ENCODE data around the gene HMGCL.

Gene HMGCL

DNA sequence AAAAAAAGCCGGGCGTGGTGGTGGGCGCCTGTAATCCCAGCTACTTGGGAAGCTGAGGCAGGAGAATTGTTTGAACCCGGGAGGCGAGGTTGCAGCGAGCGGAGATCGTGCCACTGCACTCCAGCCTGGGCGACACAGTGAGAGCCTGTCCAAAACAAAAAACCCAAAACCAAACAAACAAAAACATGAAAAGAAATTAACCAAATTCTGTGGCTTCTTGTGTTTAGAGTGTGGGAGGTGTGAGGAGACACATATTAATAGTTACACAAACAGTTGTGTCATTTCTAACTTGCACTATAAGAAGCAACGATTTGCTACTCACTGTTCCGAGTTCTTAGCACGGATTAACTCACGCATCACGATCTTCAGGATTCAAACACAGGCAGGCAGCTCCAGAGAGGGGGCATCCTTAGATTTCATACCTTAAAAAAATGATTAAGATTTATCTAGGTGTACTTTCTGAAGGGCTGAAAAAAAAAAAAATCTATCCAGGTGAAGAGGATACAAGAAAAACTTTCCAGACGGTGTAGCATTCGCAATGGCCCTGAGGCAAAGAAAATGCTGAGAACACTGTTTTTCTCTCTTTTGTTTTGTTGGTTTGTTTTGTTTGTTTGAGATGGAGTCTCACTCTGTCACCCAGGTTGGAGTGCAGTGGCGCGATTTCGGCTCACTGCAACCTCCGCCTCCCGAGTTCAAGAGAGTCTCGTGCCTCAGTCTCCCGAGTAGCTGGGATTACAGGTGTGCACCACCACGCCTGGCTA, 713 bp upstream of the HMGCL start:
- H3K4me3 ChIP-seq (ENCODE audit: low read depth, low read length), result peak overlapping the region; percentile 93
- no peak for DNase-seq (ENCODE audit: low read depth)
- TF ChIP-seq, protein P1, sequence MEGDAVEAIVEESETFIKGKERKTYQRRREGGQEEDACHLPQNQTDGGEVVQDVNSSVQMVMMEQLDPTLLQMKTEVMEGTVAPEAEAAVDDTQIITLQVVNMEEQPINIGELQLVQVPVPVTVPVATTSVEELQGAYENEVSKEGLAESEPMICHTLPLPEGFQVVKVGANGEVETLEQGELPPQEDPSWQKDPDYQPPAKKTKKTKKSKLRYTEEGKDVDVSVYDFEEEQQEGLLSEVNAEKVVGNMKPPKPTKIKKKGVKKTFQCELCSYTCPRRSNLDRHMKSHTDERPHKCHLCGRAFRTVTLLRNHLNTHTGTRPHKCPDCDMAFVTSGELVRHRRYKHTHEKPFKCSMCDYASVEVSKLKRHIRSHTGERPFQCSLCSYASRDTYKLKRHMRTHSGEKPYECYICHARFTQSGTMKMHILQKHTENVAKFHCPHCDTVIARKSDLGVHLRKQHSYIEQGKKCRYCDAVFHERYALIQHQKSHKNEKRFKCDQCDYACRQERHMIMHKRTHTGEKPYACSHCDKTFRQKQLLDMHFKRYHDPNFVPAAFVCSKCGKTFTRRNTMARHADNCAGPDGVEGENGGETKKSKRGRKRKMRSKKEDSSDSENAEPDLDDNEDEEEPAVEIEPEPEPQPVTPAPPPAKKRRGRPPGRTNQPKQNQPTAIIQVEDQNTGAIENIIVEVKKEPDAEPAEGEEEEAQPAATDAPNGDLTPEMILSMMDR (IDR thresholded peaks at IDR 0.05; ENCODE audit: control insufficient read depth, extremely low read depth, insufficient read depth), result no peak

DNA sequence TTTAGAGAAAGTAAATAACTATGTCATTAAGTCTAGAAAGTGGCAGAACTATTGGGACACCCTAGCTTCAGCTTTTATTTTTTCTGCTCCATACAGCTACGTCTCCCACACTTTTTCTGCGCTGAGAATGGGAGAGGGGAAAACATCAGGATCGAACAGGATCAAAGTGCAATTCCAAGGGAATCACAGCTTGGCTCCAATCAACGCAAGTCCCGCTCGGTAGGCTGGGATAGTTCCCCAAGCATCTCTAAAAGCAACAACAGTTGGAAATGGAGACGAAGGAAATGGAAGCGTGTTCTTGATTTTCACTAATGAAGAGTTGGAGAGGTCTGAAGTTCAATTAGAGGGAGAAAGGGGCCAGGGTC, 536 bp downstream of the HMGCL start:
- peak overlapping the region; percentile 93 for H3K4me3 ChIP-seq (ENCODE audit: low read depth, low read length)
- TF ChIP-seq, protein P1 (IDR thresholded peaks at IDR 0.05; ENCODE audit: control insufficient read depth, extremely low read depth, insufficient read depth), result no peak
- no peak for DNase-seq (ENCODE audit: low read depth)

DNA sequence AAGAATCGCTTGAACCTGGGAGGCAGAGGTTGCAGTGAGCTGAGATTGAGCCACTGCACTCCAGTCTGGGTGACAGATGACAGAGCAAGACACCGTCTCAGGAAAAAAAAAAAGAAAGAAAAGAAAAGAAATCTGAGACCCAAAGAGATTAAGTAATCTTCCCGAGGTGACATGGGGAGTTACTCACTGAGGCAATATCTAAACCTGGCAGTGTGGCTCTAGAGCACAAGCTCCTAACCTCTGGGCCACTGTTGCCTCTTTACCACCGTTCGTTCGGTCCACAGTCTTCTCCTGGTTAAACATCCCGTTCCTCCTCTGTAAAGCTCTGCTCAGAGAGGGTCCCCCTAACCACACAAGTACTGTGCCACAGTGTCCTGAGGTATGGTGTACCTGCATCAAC, 1.5 kb downstream of the HMGCL start:
- DNase-seq (ENCODE audit: low read depth), result no peak
- H3K4me3 ChIP-seq (ENCODE audit: low read depth, low read length), result no peak overlapping the region
- TF ChIP-seq, protein P1 (IDR thresholded peaks at IDR 0.05; ENCODE audit: control insufficient read depth, extremely low read depth, insufficient read depth), result no peak

DNA sequence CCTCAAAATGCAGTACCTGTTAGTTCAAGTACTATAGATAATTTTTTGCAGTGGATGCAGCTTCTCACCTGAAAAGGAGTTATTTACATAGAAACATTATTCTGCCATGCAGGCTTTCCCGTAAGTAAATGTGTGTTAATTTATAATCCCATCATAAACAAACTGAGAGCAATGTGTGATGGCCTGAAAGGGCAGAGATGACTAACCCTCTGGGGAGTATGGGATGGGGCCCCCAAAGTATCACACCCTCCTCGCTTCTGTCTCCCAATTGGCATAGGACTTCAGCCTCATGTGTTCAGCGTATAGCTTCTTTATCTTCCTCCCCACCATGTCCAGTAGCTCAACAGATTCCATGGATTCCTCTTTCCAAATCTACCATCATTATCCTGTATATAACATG, 7.6 kb downstream of the HMGCL start:
- TF ChIP-seq, protein P1 (IDR thresholded peaks at IDR 0.05; ENCODE audit: control insufficient read depth, extremely low read depth, insufficient read depth), result no peak
- no peak for DNase-seq (ENCODE audit: low read depth)
- H3K4me3 ChIP-seq (ENCODE audit: low read depth, low read length), result no peak overlapping the region

DNA sequence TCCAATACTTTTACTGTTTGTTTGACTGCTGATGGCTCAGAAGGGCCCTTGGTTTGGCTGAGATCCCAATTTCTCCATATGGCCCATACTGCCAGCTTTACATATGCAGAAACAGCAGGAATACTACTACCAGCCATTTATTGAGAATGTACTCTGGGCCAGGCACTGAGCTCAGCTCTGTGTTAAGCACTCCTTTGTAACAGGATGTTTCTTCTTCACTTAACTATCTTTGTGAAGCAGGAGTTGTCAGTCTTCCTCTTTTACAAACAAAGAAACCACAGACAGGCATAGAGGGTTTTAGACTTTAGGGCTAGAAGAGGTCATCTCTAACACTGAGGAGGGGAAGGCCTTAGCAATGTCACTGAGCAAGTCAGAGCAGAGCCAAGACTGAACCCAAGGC, 8.3 kb downstream of the HMGCL start:
- H3K4me3 ChIP-seq (ENCODE audit: low read depth, low read length), result no peak overlapping the region
- TF ChIP-seq, protein P1 (IDR thresholded peaks at IDR 0.05; ENCODE audit: control insufficient read depth, extremely low read depth, insufficient read depth), result no peak
- DNase-seq (ENCODE audit: low read depth), result no peak

DNA sequence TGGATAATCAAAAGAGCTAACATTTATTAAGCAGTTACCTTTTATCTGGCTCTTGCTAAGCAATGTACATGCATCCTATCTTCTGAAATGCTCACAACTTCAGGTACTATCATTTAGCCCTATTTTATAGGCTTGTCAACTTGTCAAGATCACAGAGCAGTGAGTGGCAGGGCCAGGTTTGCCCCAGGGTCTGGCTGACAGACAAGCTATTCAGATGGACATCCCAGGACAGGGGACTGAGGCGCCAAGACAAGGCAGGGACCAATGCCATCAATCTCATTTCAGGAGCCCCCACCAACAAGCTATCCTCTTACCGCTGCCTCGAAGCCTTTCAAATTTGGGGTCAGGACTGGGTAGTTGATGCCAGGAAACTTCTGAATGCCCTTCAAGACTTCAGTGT, 8.9 kb downstream of the HMGCL start:
- TF ChIP-seq, protein P1 (IDR thresholded peaks at IDR 0.05; ENCODE audit: control insufficient read depth, extremely low read depth, insufficient read depth), result no peak
- no peak overlapping the region for H3K4me3 ChIP-seq (ENCODE audit: low read depth, low read length)
- no peak for DNase-seq (ENCODE audit: low read depth)

DNA sequence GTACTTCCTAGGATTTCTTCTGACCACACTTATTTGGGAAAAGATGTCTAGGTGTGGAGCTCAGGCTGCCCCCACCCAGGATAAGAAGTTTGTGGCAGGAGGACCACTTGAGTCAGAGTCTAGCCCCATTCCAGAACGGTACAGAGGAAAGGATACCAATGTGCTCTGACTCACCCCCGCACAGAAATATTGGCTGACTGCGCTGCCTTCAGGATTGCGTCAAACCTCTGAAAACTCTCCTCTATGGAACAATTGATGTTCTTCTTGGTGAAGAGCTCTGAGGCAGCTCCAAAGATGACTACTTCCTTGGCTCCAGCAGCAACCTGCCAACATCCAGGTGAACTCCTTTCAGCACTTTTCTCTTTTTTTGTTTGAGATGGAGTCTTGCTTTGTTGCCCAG, 11.2 kb downstream of the HMGCL start:
- TF ChIP-seq, protein P1 (IDR thresholded peaks at IDR 0.05; ENCODE audit: control insufficient read depth, extremely low read depth, insufficient read depth), result no peak
- H3K4me3 ChIP-seq (ENCODE audit: low read depth, low read length), result no peak overlapping the region
- DNase-seq (ENCODE audit: low read depth), result no peak

Measured in LNCaP clone FGC (cell line).